Measurements from ENCODE around the gene SMPDL3B.
"Not testable (repeated sequence)": the region's sequence is repeated elsewhere in the genome, so short reads cannot be mapped to it uniquely, and the experiment has no call there.

The SMPDL3B gene

GRCh38 chr1:27970401-27970800 is 35.6 kb downstream of the SMPDL3B start:
- no peak for DNase-seq (ENCODE audit: low spot score)

GRCh38 chr1:27971674-27972073 is 36.9 kb downstream of the SMPDL3B start:
- no peak for DNase-seq (ENCODE audit: low spot score)

- no peak for DNase-seq (ENCODE audit: low spot score)
Measured at GRCh38 chr1:27972141-27972540, 37.3 kb downstream of the SMPDL3B start.

GRCh38 chr1:27973771-27974416 is 39.1 kb downstream of the SMPDL3B start:
- DNase-seq (ENCODE audit: low spot score), result no peak

- DNase-seq (ENCODE audit: low spot score), result no peak
Measured at GRCh38 chr1:27974417-27974781, 39.6 kb downstream of the SMPDL3B start.

- peak; percentile 12 for DNase-seq (ENCODE audit: low spot score)
Measured at GRCh38 chr1:27979151-27979858, 44.5 kb downstream of the SMPDL3B start.

GRCh38 chr1:27979859-27980201 is 45.0 kb downstream of the SMPDL3B start:
- DNase-seq (ENCODE audit: low spot score), result no peak

- no peak for DNase-seq (ENCODE audit: low spot score)
Measured at GRCh38 chr1:27980216-27980845, 45.5 kb downstream of the SMPDL3B start.

GRCh38 chr1:27981145-27981544 is 46.3 kb downstream of the SMPDL3B start:
- no peak for DNase-seq (ENCODE audit: low spot score)

GRCh38 chr1:27990920-27991537 is 56.2 kb downstream of the SMPDL3B start:
- no peak for DNase-seq (ENCODE audit: low spot score)

- DNase-seq (ENCODE audit: low spot score), result no peak
Measured at GRCh38 chr1:27992276-27992675, 57.5 kb downstream of the SMPDL3B start.

GRCh38 chr1:27993241-27993640 is 58.4 kb downstream of the SMPDL3B start:
- DNase-seq (ENCODE audit: low spot score), result no peak

- no peak for DNase-seq (ENCODE audit: low spot score)
Measured at GRCh38 chr1:27994060-27994459, 59.3 kb downstream of the SMPDL3B start.

GRCh38 chr1:27994526-27994925 is 59.7 kb downstream of the SMPDL3B start:
- not testable (repeated sequence) for DNase-seq (ENCODE audit: low spot score)

GRCh38 chr1:27999055-27999454 is 64.3 kb downstream of the SMPDL3B start:
- DNase-seq (ENCODE audit: low spot score), result no peak

GRCh38 chr1:28002600-28002999 is 67.8 kb downstream of the SMPDL3B start:
- DNase-seq (ENCODE audit: low spot score), result no peak

GRCh38 chr1:28003117-28003516 is 68.3 kb downstream of the SMPDL3B start:
- not testable (repeated sequence) for DNase-seq (ENCODE audit: low spot score)
